NCI-H345 treated with DMSO at 0.1 percent for 48 hours (cell line): ENCODE data around the gene MYH7.

Experiments
- DNase-seq: peaks from one replicate; lab custom pipeline; 2025; ENCODE audit not compliant: unreplicated experiment; lab: John Stamatoyannopoulos, UW

Gene MYH7

DNA sequence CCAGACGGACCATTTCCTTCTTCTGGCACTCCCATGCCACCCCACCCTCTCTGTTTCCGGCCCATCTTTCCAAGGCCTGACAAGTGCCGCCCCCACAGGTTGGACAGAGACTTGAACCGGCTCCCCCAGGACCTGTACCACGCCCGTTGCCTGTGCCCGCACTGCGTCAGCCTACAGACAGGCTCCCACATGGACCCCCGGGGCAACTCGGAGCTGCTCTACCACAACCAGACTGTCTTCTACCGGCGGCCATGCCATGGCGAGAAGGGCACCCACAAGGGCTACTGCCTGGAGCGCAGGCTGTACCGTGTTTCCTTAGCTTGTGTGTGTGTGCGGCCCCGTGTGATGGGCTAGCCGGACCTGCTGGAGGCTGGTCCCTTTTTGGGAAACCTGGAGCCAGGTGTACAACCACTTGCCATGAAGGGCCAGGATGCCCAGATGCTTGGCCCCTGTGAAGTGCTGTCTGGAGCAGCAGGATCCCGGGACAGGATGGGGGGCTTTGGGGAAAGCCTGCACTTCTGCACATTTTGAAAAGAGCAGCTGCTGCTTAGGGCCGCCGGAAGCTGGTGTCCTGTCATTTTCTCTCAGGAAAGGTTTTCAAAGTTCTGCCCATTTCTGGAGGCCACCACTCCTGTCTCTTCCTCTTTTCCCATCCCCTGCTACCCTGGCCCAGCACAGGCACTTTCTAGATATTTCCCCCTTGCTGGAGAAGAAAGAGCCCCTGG, 59.8 kb downstream of the MYH7 start:
- no peak for DNase-seq

DNA sequence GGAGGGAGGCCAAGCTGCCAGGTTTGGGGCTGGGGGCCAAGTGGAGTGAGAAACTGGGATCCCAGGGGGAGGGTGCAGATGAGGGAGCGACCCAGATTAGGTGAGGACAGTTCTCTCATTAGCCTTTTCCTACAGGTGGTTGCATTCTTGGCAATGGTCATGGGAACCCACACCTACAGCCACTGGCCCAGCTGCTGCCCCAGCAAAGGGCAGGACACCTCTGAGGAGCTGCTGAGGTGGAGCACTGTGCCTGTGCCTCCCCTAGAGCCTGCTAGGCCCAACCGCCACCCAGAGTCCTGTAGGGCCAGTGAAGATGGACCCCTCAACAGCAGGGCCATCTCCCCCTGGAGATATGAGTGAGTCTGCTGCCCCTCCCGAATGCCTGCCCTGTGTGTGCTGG, 62.4 kb downstream of the MYH7 start:
- DNase-seq: no peak

GRCh38 chr14:23372509-23372908, 63.0 kb downstream of the MYH7 start, which contains the start of gene IL25:
Gene IL25 (plus strand): TSS chr14:23372809.
- DNase-seq: no peak

- DNase-seq: no peak
Observed at GRCh38 chr14:23371865-23372264, 63.6 kb downstream of the MYH7 start.

- DNase-seq: no peak
Observed at GRCh38 chr14:23370221-23370620, 65.2 kb downstream of the MYH7 start.

DNA sequence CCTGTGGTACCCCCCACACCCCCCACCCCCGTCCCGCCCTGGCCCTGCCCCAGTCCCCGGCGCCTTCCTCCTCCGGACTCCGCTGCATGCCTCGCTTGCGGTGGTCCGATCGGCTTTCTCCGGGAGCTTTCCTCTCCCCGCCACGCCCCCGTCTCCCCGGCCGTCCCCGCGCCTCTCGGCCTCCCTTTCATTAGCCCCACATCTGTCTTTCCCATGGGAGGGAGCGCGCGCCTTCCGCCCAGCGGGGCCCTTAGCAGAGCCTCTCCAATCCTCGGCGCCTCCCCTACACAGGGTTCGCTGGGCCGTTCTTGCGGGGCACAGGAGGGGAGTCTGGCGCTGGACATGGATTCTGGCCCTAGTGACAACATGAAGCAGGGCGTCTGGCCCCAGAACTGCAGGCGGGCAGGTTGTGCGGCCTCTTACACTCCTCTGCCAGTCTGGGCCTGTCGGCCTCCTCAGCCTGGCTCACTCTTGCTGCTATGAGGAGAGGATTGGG, 69.0 kb downstream of the MYH7 start:
- no peak for DNase-seq

DNA sequence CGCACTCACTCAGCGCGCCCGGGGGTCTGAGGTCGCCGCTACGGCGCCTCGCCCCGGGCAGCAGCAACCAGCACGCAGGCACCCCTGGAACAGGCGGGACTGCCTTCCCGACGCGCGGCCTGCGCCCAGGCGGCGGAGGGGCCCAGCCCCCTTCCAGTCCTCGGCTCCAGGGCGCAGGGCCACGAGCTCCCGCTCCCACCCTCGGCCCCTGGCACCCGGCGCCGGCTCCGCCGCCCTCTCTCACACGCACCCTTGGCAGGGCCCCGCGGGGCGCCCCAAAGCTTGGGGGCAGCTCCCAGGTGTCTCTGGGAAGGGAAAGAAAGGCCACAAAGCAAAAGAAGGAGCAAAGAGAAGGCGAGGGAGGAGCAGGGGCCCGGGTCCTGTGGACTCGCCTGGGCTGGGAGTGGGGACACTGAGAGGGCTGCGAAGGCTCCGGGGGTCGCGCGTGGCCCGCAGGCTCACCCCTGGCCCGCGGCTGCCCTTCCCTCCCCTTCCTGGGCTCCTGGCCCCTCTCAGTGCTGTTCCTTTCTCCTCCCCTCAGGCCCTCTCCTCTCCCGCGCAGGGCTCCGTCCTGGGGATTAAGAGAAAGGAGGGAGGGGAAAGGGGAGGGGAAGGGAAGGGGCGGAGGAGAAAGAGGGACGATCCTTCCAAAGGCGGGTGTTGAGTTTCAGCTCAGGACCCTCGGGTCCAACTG, 69.6 kb downstream of the MYH7 start:
- DNase-seq: no peak

DNA sequence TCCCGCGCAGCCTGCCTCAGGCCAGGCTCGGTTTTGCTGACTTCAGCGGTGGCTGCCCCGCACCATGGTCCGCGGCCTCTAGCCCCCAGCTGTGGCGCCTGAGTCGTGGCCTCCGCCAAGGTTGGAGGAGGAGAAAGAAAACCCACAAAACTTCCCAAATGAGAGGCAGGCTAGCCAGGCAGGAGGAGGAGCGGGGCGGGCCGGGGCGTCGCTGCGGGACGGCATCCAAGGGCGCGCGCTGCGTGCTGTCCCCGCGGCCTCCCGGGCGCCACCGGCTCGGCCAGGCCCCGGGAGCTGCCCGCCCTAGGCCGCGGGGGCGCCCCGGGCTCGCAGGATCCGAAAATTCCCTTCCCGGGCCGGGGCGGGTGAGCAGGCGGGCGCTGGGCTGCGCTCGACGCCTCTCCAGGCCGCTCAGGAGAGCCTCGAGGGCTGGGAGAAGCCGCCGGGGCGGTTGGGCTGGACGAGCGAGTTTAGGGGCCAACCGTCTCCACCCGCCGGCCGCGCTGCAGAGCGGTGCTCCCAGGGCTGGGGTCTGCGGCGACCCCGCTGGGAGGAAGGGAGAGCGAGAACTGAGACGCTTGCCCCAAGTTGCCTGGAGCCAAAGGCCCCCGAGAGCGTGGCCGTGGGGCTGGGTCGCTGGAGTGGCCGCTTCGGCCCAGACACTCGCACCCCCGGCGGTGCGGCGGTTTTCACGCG, 70.3 kb downstream of the MYH7 start, which contains the start of gene EFS:
TSS of gene EFS (minus strand) at position 137 of the 696 bp plus-strand sequence. CDS start 147 bp downstream, outside the sequence.
- no peak for DNase-seq

DNA sequence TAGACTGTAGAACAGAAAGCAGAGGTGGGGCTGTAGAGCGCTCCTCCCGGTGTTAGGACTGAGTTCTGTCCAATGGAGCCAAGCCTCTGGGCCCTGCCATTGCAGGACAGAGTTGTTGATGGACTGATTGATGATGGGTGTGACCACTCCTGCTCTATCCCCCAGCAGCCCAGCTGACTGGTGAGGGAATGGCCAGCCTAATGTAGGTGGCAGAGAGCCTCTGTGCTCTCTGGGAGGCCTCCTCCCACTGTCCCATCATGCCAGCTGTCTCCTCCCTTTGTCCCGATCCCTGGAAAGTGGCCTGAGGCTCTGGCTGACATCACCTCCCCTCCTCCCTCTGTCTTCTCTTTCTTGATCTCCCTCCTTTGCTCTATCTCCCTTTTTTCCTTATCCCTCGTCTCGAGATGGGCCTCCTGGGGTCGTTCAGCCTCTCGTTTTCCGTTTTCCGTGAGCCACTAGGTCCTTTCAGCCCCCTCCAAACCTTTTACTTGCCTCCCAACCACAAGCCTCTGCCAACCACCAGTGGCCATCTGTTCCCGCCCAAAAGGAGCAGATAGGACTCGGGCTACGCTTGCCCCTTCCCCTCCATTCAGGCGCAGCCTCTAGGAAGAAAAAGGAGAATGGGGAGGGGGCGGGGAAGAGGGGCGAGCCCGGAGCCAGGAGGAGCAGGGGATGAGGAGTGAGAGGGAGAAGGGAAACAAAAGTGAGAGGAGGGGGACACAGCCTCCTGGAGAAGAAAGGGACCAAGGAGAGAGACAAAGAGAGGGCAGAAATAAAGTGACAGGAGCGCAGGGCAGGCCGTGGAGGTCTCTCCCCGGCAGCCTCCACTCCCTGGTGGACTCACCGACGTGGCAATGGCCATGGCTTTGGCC, 71.1 kb downstream of the MYH7 start:
- DNase-seq: no peak
